Neural progenitor cell (in vitro differentiated cells): ENCODE data around the gene SPP2. TPM values are rescaled to one million over a fixed set of nuclear protein-coding genes. Genes with fewer than 3 reads are reported as not detected.

Experiments used
- DNase-seq: peaks from one replicate; pipeline ENCODE4 v3.0.0-alpha.2; 2016; ENCODE audit warnings: low spot score
- H2AFZ ChIP-seq: fragments of 200-600 bp; sonication (generic); replicated peaks from 2 replicates; pipeline ENCODE4 v1.6.1; 2016; ENCODE audit warnings: antibody characterized with exemption
- H3F3A ChIP-seq: fragments of 200-600 bp; sonication (generic); 2 replicates; pipeline ENCODE4 v1.6.1; 2016; ENCODE audit warnings: antibody characterized with exemption, low read depth
- H3K27ac ChIP-seq: fragments of 200-600 bp; sonication (generic); 2 replicates; pipeline ENCODE4 v1.5.1; 2016; ENCODE audit warnings: mild to moderate bottlenecking
- H3K27me3 ChIP-seq: fragments of 200-600 bp; sonication (generic); 2 replicates; pipeline ENCODE4 v1.6.1; 2016; ENCODE audit warnings: mild to moderate bottlenecking, moderate library complexity
- H3K36me3 ChIP-seq: fragments of 200-600 bp; sonication (generic); 2 replicates; pipeline ENCODE4 v1.5.1; 2016
- H3K4me1 ChIP-seq: fragments of 200-600 bp; sonication (generic); 2 replicates; pipeline ENCODE4 v1.6.1; 2016; ENCODE audit warnings: mixed run types
- H3K4me2 ChIP-seq: fragments of 200-600 bp; sonication (generic); 2 replicates; pipeline ENCODE4 v1.6.1; 2016
- H3K4me3 ChIP-seq: fragments of 200-600 bp; sonication (generic); 2 replicates; pipeline ENCODE4 v1.5.1; 2016
- H3K79me2 ChIP-seq: fragments of 200-600 bp; sonication (generic); 2 replicates; pipeline ENCODE4 v1.6.1; 2016; ENCODE audit warnings: low read depth
- H3K9ac ChIP-seq: fragments of 200-600 bp; sonication (generic); 2 replicates; pipeline ENCODE4 v1.6.1; 2016
- H3K9me3 ChIP-seq: fragments of 200-600 bp; sonication (generic); 2 replicates; pipeline ENCODE4 v1.5.1; 2016; ENCODE audit warnings: low read depth
- H4K20me1 ChIP-seq: fragments of 200-600 bp; sonication (generic); 2 replicates; pipeline ENCODE4 v1.6.1; 2016; ENCODE audit warnings: low read depth
- H3K27ac Mint-ChIP-seq: 3 replicates; pipeline ENCODE4 v1.8.0; 2021; ENCODE audit warnings: mixed read lengths
- H3K27me3 Mint-ChIP-seq: 2 replicates; pipeline ENCODE4 v1.8.0; 2022; ENCODE audit warnings: low read depth, mild to moderate bottlenecking, inconsistent platforms, moderate library complexity, mixed read lengths; ENCODE audit not compliant: insufficient read depth
- H3K36me3 Mint-ChIP-seq: 3 replicates; pipeline ENCODE4 v1.8.0; 2021; ENCODE audit warnings: mixed read lengths
- H3K4me1 Mint-ChIP-seq: 3 replicates; pipeline ENCODE4 v1.8.0; 2021; ENCODE audit warnings: mixed read lengths
- H3K4me3 Mint-ChIP-seq: 3 replicates; pipeline ENCODE4 v1.8.0; 2021; ENCODE audit warnings: mild to moderate bottlenecking, moderate library complexity, mixed read lengths
- H3K9me3 Mint-ChIP-seq: 3 replicates; pipeline ENCODE4 v1.8.0; 2020; ENCODE audit warnings: mixed read lengths
- CTCF ChIP-seq: fragments of 200-600 bp; sonication (generic); IDR thresholded peaks from 2 replicates; pipeline ENCODE4 v1.5.1; 2017; ENCODE audit warnings: antibody characterized with exemption, mild to moderate bottlenecking
- EZH2 ChIP-seq: fragments of 200-600 bp; sonication (generic); IDR thresholded peaks from 2 replicates; pipeline ENCODE4 v1.6.1; 2017; ENCODE audit warnings: antibody characterized with exemption, mild to moderate bottlenecking, moderate library complexity
- EZH2phosphoT487 ChIP-seq: fragments of 200-600 bp; sonication (generic); IDR thresholded peaks from 2 replicates; pipeline ENCODE4 v1.6.1; 2017; ENCODE audit warnings: antibody characterized with exemption
- total RNA-seq: library from RNA; depleted of rRNA; stranded (reverse); fragments of >200 nt; gene quantifications from 2 replicates; pipeline ENCODE4 v1.2.3, GENCODE V29; 2015; ENCODE audit warnings: low replicate concordance

Gene SPP2
- total RNA-seq, 1 donor from 2014 or later = not detected

- Histone ChIP-seq H3K4me3 (no peak overlapping the region), H3K79me2 (no peaks in the 10 kb centered on the region), H3K4me2 (no peak overlapping the region), H3K36me3 (no peaks in the 10 kb centered on the region), H3K9ac (no peak overlapping the region), H4K20me1 (no peaks in the 10 kb centered on the region), H3K27me3 (peaks cover 30% of the 10 kb centered on the region), H3F3A (no peaks in the 10 kb centered on the region), H3K27ac (no peak overlapping the region), H3K4me1 (no peaks in the 10 kb centered on the region), H3K9me3 (no peaks in the 10 kb centered on the region), H2AFZ (no peak overlapping the region)
- H3K27me3 Mint-ChIP-seq = peaks cover 2% of the 10 kb centered on the region
- no peak for TF ChIP-seq EZH2phosphoT487
- TF ChIP-seq CTCF = no peak
- H3K27ac Mint-ChIP-seq = no peak overlapping the region
- no peaks in the 10 kb centered on the region for H3K36me3 Mint-ChIP-seq
- no peaks in the 10 kb centered on the region for H3K4me1 Mint-ChIP-seq
- H3K4me3 Mint-ChIP-seq = no peak overlapping the region
- DNase-seq = no peak
- peaks cover 23% of the 10 kb centered on the region for H3K9me3 Mint-ChIP-seq
Measured at GRCh38 chr2:234038076-234038802, 12.3 kb upstream of the SPP2 start.

- Histone ChIP-seq H3K79me2 (no peaks in the 10 kb centered on the region), H3K27me3 (peaks cover 36% of the 10 kb centered on the region), H3K4me2 (no peak overlapping the region), H4K20me1 (no peaks in the 10 kb centered on the region), H3F3A (no peaks in the 10 kb centered on the region), H3K9ac (no peak overlapping the region), H3K36me3 (no peaks in the 10 kb centered on the region), H3K9me3 (no peaks in the 10 kb centered on the region), H2AFZ (no peak overlapping the region), H3K4me1 (no peaks in the 10 kb centered on the region), H3K4me3 (no peak overlapping the region), H3K27ac (no peak overlapping the region)
- DNase-seq = no peak
- H3K4me1 Mint-ChIP-seq = no peaks in the 10 kb centered on the region
- TF ChIP-seq CTCF = no peak
- no peak for TF ChIP-seq EZH2
- TF ChIP-seq EZH2phosphoT487 = no peak
- no peaks in the 10 kb centered on the region for H3K9me3 Mint-ChIP-seq
- peaks cover 2% of the 10 kb centered on the region for H3K27me3 Mint-ChIP-seq
- H3K4me3 Mint-ChIP-seq = no peak overlapping the region
- H3K36me3 Mint-ChIP-seq = no peaks in the 10 kb centered on the region
- no peak overlapping the region for H3K27ac Mint-ChIP-seq
Measured at GRCh38 chr2:234044157-234044556, 6.3 kb upstream of the SPP2 start.

GRCh38 chr2:234046521-234046920 lies 4.0 kb upstream of the SPP2 start:
- H3K27ac ChIP-seq = no peak overlapping the region
- Mint-ChIP-seq H3K9me3 (no peaks in the 10 kb centered on the region), H3K27ac (no peak overlapping the region), H3K4me3 (no peak overlapping the region), H3K4me1 (no peaks in the 10 kb centered on the region), H3K36me3 (no peaks in the 10 kb centered on the region), H3K27me3 (peaks cover 2% of the 10 kb centered on the region)
- no peak overlapping the region for H3K9ac ChIP-seq
- no peaks in the 10 kb centered on the region for H3K4me1 ChIP-seq
- H3K27me3 ChIP-seq = peaks cover 23% of the 10 kb centered on the region
- TF ChIP-seq EZH2phosphoT487 (no peak), CTCF (no peak), EZH2 (no peak)
- no peaks in the 10 kb centered on the region for H3K36me3 ChIP-seq
- no peaks in the 10 kb centered on the region for H3F3A ChIP-seq
- H4K20me1 ChIP-seq = no peaks in the 10 kb centered on the region
- DNase-seq = no peak
- H3K79me2 ChIP-seq = no peaks in the 10 kb centered on the region
- H3K4me2 ChIP-seq = no peak overlapping the region
- H3K9me3 ChIP-seq = no peaks in the 10 kb centered on the region
- no peak overlapping the region for H3K4me3 ChIP-seq
- no peak overlapping the region for H2AFZ ChIP-seq
